ENCODE results near the gene RASA3.

- TF ChIP-seq EZH2phosphoT487 (IDR thresholded peaks at IDR 0.05; ENCODE audit: low read length) (no peak), EZH2 (optimal IDR thresholded peaks at IDR 0.05; ENCODE audit: low read depth, low read length) (no peak)
- TF ChIP-seq, protein P1, sequence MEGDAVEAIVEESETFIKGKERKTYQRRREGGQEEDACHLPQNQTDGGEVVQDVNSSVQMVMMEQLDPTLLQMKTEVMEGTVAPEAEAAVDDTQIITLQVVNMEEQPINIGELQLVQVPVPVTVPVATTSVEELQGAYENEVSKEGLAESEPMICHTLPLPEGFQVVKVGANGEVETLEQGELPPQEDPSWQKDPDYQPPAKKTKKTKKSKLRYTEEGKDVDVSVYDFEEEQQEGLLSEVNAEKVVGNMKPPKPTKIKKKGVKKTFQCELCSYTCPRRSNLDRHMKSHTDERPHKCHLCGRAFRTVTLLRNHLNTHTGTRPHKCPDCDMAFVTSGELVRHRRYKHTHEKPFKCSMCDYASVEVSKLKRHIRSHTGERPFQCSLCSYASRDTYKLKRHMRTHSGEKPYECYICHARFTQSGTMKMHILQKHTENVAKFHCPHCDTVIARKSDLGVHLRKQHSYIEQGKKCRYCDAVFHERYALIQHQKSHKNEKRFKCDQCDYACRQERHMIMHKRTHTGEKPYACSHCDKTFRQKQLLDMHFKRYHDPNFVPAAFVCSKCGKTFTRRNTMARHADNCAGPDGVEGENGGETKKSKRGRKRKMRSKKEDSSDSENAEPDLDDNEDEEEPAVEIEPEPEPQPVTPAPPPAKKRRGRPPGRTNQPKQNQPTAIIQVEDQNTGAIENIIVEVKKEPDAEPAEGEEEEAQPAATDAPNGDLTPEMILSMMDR (IDR thresholded peaks at IDR 0.05; ENCODE audit: low read length), result no peak
These were observed 181.0 kb downstream of the RASA3 start for GRCh38 chr13:113951246-113951999.

All from MM.1S (cell line).